Ascending aorta (tissue), 2 donors: Measurements from ENCODE around the gene TOM1. TPM values are rescaled to one million over a fixed set of nuclear protein-coding genes. Genes with fewer than 3 reads are reported as not detected.
"Not testable (repeated sequence)": the region's sequence is repeated elsewhere in the genome, so short reads cannot be mapped to it uniquely, and the experiment has no call there.

ENCODE experiments used
- DNase-seq, 2 donors: peaks; one replicate each; pipeline ENCODE4 v3.0.0-alpha.2; 2019; ENCODE audit warnings: low spot score in 2 of 2
- H3K27ac ChIP-seq, 2 donors: fragments of 200-600 bp; sonication (generic); one replicate each; pipeline ENCODE4 v1.5.1; 2016 to 2017; ENCODE audit warnings: mild to moderate bottlenecking in 1 of 2
- H3K27me3 ChIP-seq: fragments of 200-600 bp; sonication (generic); one replicate; pipeline ENCODE4 v1.5.1; 2017
- H3K36me3 ChIP-seq, 2 donors: fragments of 200-600 bp; sonication (generic); one replicate each; pipeline ENCODE4 v1.5.1; 2016
- H3K4me1 ChIP-seq, 2 donors: fragments of 200-600 bp; sonication (generic); one replicate each; pipeline ENCODE4 v1.5.1; 2016 to 2017; ENCODE audit warnings: mild to moderate bottlenecking in 1 of 2
- H3K4me3 ChIP-seq, 2 donors: fragments of 200-600 bp; sonication (generic); one replicate each; pipeline ENCODE4 v1.5.1; 2016 to 2017; ENCODE audit warnings: mild to moderate bottlenecking in 1 of 2
- H3K9me3 ChIP-seq, 2 donors: fragments of 200-600 bp; sonication (generic); one replicate each; pipeline ENCODE4 v1.5.1; 2016
- intact Hi-C: fragments of 100-400 bp; cut with DNase I; formaldehyde crosslinking; loops from one replicate; pipeline ENCODE4 v1.15.1; 2023
- total RNA-seq: library from RNA; depleted of rRNA; stranded (reverse); fragments of >200 nt; gene quantifications from one replicate; pipeline ENCODE4 v1.1.0, GENCODE V29; 2016
- TF ChIP-seq, protein P1 (sequence below), 3 experiments: fragments of 200-600 bp in 2 of 3; fragments of 450-650 bp in 1 of 3; sonication (generic) in 2 of 3; IDR thresholded peaks; one replicate each; pipeline ENCODE4 v1.5.1; 2016 to 2019; ENCODE audit warnings: antibody characterized with exemption in 3 of 3, mild to moderate bottlenecking in 1 of 3, moderate library complexity in 1 of 3

The TOM1 gene
- total RNA-seq, 1 donor from 2014 or later, result 84.4 TPM

DNA sequence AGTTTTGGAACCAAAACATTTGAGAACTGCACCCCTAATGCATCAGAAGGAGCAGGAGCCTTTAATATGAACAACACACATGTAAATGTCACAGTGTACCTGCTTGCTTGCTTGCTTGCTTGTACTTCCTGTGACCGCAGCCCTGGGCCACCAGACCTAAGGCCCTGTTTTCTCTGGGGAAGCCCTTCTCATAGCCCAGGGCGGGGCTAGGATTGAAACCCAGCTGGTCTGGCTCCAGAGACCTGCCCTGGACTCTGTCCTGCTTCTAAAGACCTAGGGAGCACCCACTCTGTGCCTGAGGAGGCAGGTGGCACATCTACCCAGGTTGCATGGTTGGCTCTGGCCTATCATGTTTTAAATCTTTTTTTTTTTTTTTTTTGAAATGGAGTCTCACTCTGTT is 92.7 kb downstream of the TOM1 start:
- H3K36me3 ChIP-seq, result peaks cover 14 to 22% of the 10 kb centered on the region in 2 donors
- H3K4me1 ChIP-seq, result peaks cover 0 to 2% of the 10 kb centered on the region in 2 donors
- no peaks in the 10 kb centered on the region for H3K27me3 ChIP-seq
- H3K9me3 ChIP-seq, result no peaks in the 10 kb centered on the region
- intact Hi-C loops, result no loop called here
- DNase-seq, result no peak
- H3K27ac ChIP-seq, result no peak overlapping the region
- TF ChIP-seq, protein P1, sequence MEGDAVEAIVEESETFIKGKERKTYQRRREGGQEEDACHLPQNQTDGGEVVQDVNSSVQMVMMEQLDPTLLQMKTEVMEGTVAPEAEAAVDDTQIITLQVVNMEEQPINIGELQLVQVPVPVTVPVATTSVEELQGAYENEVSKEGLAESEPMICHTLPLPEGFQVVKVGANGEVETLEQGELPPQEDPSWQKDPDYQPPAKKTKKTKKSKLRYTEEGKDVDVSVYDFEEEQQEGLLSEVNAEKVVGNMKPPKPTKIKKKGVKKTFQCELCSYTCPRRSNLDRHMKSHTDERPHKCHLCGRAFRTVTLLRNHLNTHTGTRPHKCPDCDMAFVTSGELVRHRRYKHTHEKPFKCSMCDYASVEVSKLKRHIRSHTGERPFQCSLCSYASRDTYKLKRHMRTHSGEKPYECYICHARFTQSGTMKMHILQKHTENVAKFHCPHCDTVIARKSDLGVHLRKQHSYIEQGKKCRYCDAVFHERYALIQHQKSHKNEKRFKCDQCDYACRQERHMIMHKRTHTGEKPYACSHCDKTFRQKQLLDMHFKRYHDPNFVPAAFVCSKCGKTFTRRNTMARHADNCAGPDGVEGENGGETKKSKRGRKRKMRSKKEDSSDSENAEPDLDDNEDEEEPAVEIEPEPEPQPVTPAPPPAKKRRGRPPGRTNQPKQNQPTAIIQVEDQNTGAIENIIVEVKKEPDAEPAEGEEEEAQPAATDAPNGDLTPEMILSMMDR (IDR thresholded peaks at IDR 0.05), result no peak
- no peak overlapping the region for H3K4me3 ChIP-seq

DNA sequence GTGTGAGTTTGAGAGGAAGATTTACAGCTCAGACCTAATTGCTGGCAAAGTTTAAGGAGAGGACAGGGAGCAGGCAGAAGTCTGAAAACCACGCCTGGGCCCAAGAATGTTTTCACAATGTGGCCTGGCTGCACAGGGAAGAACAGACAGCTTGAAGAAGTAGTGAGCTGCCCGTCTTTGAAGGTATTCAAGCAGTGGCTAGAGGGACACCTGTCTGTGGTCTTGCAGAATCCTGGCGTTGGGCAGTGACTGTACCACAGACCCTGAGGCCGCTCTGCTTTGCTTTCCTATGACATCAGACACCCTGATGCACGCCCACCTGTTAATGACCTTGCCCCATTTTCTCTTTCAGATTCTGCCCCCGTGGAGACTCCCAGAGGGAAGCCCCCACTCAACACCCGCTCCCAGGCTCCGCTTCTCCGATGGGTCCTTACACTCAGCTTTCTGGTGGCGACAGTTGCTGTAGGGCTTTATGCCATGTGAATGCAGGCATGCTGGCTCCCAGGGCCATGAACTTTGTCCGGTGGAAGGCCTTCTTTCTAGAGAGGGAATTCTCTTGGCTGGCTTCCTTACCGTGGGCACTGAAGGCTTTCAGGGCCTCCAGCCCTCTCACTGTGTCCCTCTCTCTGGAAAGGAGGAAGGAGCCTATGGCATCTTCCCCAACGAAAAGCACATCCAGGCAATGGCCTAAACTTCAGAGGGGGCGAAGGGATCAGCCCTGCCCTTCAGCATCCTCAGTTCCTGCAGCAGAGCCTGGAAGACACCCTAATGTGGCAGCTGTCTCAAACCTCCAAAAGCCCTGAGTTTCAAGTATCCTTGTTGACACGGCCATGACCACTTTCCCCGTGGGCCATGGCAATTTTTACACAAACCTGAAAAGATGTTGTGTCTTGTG is 93.7 kb downstream of the TOM1 start:
- intact Hi-C loops, result no loop called here
- Histone ChIP-seq H3K36me3 (peaks cover 9 to 17% of the 10 kb centered on the region in 2 donors), H3K9me3 (no peaks in the 10 kb centered on the region), H3K4me1 (peaks cover 0 to 2% of the 10 kb centered on the region in 2 donors), H3K27me3 (no peaks in the 10 kb centered on the region), H3K4me3 (no peak overlapping the region), H3K27ac (peak overlapping the region; percentile 5 to 59)
- TF ChIP-seq, protein P1 (IDR thresholded peaks at IDR 0.05), result no peak
- DNase-seq, result no peak

DNA sequence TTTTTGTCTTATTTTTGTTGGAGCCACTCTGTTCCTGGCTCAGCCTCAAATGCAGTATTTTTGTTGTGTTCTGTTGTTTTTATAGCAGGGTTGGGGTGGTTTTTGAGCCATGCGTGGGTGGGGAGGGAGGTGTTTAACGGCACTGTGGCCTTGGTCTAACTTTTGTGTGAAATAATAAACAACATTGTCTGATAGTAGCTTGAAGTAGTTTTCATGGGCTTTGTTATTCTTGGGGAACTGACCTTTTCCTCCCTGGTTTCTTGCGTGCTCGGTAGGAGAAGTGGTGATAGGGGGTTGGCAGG is 94.3 kb downstream of the TOM1 start:
- DNase-seq, result no peak
- H3K4me3 ChIP-seq, result no peak overlapping the region
- intact Hi-C loops, result no loop called here
- no peaks in the 10 kb centered on the region for H3K27me3 ChIP-seq
- peaks cover 0 to 2% of the 10 kb centered on the region in 2 donors for H3K4me1 ChIP-seq
- H3K36me3 ChIP-seq, result peaks cover 9 to 17% of the 10 kb centered on the region in 2 donors
- H3K27ac ChIP-seq, result peak overlapping the region; percentile 5 to 59
- TF ChIP-seq, protein P1 (IDR thresholded peaks at IDR 0.05), result no peak
- H3K9me3 ChIP-seq, result no peaks in the 10 kb centered on the region

DNA sequence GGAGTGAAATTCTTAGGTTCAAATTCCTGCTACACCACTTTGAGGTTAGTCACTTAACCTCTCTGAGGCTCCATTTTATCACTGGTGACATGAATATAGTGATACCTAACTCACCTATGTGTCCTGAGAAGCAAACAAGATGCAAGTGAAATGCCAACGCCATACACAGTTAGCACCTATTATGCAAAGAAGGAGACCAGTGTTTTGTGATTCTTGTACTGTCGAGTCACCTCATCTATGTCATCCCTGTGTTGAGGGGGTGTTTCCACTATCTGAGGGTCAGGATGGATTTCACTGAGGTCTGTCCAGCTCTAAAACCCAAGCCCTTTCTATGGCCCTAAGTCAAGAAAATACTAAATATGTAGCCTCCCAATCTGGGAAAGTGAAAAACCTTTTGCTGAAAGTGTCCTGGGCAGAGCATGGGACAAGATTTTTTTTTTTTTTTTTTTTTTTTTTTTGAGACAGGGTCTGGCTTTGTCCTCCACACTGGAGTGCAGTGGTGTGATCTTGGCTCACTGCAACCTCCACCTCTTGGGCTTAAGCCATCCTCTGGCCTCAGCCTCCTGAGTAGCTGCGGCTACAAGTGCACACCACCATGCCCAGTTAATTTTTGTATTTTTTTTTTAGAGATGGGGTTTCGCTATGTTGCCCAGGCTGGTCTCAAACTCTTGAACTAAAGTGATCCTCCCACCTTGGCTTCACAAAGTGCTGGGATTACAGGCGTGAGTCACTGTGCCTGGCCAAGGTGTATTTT is 95.3 kb downstream of the TOM1 start:
- Histone ChIP-seq H3K36me3 (peaks cover 6 to 9% of the 10 kb centered on the region in 2 donors), H3K27ac (no peak overlapping the region), H3K9me3 (no peaks in the 10 kb centered on the region), H3K4me3 (no peak overlapping the region), H3K27me3 (no peaks in the 10 kb centered on the region), H3K4me1 (peaks cover 0 to 2% of the 10 kb centered on the region in 2 donors)
- TF ChIP-seq, protein P1 (IDR thresholded peaks at IDR 0.05), result no peak
- intact Hi-C loops, result no loop called here
- DNase-seq, result no peak

DNA sequence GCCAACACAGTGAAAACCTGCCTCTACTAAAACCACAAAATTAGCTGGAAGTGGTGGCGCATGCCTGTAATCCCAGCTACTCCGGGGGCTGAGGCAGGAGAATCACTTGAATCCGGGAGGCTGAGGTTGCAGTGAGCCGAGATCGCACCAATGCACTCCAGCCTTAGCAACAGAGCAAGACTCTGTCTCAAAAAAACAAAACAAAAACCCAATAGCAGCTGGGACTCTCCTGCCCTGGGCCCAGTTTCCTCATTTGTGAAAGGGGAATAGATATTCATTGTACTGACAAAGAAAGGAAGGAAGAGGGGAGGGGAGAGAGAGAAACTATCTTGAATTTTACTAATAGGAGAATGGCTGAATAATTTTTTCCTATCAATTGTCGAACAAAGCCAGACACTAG is 96.9 kb downstream of the TOM1 start:
- H3K27me3 ChIP-seq, H3K4me3 ChIP-seq, DNase-seq, H3K9me3 ChIP-seq, H3K27ac ChIP-seq, H3K36me3 ChIP-seq, intact Hi-C loops, H3K4me1 ChIP-seq: not testable (repeated sequence)
